ENCODE data around the gene HJURP.

The HJURP gene

GRCh38 chr2:233832869-233833311, 21.4 kb downstream of the HJURP start:
- peak; percentile 45 to 54 for DNase-seq (ENCODE audit: low read depth in 1 of 2, low spot score in 1 of 2)

DNA sequence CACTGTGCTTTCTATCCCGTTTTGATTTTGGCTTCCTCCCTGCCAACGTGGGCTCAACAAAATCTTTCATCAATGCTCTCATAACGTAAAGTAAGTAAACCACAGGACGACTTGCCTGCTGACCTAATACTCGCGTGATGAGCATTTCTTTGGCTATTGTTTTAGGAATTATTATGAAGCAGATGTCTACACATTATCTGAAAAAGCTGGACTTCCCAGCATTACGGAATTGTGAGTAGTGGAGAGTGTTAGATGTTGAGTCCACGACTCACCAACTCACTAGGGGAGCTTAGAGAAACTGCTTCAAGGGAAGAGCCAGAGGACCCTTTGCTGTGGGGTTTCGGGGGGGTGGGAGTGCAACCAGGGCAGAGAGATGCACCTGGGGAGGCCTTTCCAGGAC, 21.9 kb downstream of the HJURP start:
- no peak for TF ChIP-seq JUND (IDR thresholded peaks at IDR 0.05; ENCODE audit: low read depth)
- in situ Hi-C loops (cut with HindIII; ENCODE audit: low pct_unique_long_range_greater_than_20kb, low sequenced_read_pairs): no loop called here
- DNase-seq (ENCODE audit: low read depth in 1 of 2, low spot score in 1 of 2): no peak

More at GRCh38 chr2:233832869-233833311, 21.4 kb downstream of the HJURP start:
- no peak for TF ChIP-seq JUND (IDR thresholded peaks at IDR 0.05; ENCODE audit: low read depth)
- in situ Hi-C loops (cut with HindIII; ENCODE audit: low pct_unique_long_range_greater_than_20kb, low sequenced_read_pairs): no loop called here

DNA sequence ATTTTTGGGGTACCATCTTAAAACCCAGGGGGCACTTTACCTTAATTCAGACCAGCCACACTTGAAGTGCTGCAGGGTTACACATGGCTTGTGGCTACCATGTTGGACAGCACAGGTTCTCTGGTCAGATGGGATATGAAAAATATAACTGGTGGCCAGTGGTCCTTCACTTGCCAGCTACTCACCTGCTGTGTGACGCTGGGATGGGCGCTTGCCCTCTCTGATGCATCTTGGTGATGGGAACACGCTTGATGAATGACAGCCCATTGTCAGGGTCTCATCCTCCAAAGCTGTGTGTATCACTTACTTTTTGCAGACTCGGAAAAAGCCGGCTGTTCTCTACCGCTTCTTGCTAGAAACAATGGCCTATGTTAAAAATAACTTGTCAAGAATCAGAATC, 22.5 kb downstream of the HJURP start:
- in situ Hi-C loops (cut with HindIII; ENCODE audit: low pct_unique_long_range_greater_than_20kb, low sequenced_read_pairs): no loop called here
- no peak for TF ChIP-seq JUND (IDR thresholded peaks at IDR 0.05; ENCODE audit: low read depth)
- DNase-seq (ENCODE audit: low read depth in 1 of 2, low spot score in 1 of 2): no peak

DNA sequence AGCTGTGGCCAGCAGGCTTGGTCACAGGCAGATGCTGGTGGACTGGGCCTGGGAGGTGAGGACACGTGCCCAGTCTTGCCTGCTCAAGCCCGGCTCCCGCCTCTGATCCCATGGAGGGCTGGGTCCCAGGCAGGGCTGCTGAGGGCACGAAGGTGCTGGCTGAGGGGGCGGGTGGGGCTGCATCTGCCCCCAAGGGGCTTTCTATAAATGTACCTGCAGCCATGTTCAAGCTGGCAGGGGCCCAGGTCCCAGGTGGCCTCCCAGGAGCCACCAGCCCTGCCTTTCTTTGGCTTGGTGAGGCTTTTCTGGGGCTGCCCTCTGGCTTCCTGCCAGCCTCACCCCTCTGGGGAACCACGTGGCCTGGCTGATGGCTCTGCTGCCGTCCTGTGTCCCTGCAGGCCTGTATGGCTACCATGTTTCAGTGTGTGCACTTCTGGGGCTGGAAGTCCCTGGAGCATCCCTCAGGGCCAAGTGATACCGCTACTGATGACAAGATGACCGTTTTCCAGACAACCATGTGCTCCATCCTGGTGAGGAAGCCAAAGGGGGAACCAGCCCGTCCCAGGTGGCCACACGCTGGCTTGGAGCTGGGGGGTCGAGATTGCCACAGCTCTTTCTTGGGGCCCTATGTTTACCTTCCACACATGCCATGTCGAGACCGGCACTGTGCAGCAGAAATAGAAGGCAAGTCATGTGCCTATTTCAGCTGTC, 23.2 kb downstream of the HJURP start:
- TF ChIP-seq JUND (IDR thresholded peaks at IDR 0.05; ENCODE audit: low read depth): no peak
- in situ Hi-C loops (cut with HindIII; ENCODE audit: low pct_unique_long_range_greater_than_20kb, low sequenced_read_pairs): no loop called here
- no peak for DNase-seq (ENCODE audit: low read depth in 1 of 2, low spot score in 1 of 2)

DNA sequence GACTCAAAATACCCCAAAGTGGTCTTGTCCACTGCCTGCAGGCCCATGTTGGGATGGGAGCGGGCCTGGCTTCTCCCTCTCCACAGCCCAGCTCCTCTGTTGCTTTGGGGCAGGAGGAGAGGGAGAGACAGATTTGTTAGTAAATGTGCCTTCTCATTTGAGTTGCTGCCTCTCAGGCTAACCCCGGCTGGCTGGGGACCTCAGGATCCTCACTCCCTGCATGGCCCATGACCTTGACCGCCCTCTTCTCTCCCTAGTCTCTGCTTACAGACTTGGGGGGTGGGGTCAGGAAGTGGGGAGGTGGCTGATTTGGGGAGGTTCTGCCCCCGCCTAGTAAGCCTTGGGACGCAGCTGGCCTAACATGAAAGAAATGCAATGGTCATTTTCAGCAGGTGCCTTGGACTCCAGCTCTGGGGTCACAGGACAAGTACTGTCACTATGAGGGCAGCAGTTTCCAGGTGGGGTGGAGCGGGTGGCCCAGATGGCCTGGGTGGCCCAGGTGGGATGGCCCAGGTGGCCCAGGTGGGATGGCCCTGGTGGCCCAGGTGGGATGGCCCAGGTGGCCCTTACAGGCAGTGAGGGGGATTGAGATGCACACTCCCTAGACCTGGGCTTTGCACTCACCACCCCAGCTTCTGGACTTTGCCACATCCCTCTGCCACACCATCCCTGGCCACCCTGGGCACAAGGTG, 24.1 kb downstream of the HJURP start:
- TF ChIP-seq JUND (IDR thresholded peaks at IDR 0.05; ENCODE audit: low read depth): no peak
- no peak for DNase-seq (ENCODE audit: low read depth in 1 of 2, low spot score in 1 of 2)
- in situ Hi-C loops (cut with HindIII; ENCODE audit: low pct_unique_long_range_greater_than_20kb, low sequenced_read_pairs): no loop called here

DNA sequence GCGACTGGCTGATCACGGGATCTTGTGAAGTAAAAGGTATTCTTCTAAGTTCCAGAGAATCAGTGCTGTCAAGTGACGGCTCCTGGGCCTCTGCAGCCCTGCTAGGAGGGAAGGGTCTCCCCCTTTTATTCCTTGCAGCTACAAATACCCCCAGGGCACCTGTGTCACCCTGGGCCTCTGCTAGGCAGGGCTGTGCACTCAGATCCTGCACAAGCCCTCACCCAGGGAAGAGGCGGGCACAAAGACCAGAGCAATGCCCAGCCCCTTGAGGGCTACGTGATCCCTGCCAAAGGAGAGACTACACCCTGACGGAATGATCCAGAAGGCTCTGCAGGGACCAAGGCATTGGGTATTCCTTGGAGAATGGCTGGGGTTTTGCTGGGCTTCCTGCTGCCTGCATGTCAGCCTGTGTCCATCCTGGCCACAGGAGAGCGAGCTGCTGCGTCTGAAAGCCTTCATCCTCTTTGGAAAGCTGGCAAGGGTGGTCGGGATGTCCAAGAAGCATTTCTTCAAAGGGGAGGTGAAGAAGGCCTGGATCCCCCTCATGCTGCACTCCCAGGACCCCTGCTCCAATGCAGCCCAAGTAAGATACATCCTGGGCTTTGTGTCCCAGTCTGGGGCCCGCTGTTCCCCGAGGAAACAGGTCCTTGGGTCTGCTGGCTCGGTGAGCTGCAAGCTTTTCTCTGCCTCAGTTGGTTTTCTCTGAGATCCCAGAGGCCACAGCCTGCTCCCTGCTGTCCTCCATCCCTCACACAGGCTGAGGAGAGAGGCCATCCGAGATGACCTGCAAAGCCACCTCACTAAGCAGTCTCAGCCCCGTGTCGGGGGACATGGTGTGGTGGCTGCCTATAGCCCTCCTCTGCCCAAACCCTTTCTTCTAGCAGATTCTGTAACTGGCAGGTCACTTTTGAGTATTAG, 24.9 kb downstream of the HJURP start:
- TF ChIP-seq JUND (IDR thresholded peaks at IDR 0.05; ENCODE audit: low read depth): no peak
- no peak for DNase-seq (ENCODE audit: low read depth in 1 of 2, low spot score in 1 of 2)
- in situ Hi-C loops (cut with HindIII; ENCODE audit: low pct_unique_long_range_greater_than_20kb, low sequenced_read_pairs): no loop called here

GRCh38 chr2:233828546-233829192, 25.7 kb downstream of the HJURP start:
- TF ChIP-seq JUND (IDR thresholded peaks at IDR 0.05; ENCODE audit: low read depth): no peak
- DNase-seq (ENCODE audit: low read depth in 1 of 2, low spot score in 1 of 2): no peak

DNA sequence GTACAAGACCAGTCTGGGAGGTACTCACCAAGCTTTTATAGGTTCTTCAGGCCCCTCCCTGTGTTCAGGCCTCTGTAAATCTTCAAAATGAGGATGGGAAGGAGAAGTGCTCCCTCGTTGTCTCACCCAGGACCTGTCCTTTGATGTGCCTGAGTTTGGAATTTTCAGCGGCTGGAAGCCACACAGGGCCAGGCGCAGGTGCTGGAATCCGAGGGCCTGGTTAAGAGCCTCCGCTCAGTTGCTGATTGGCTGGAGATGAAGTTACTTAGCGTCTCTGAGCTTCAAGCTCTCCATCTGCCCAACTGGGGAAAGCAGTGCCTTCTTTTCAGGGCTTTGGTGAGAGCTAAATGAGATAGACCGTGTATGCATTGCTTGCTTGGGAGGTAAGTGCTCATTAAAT, 30.0 kb downstream of the HJURP start:
- DNase-seq (ENCODE audit: low read depth in 1 of 2, low spot score in 1 of 2): no peak
- in situ Hi-C loops (cut with HindIII; ENCODE audit: low pct_unique_long_range_greater_than_20kb, low sequenced_read_pairs): no loop called here
- TF ChIP-seq JUND (IDR thresholded peaks at IDR 0.05; ENCODE audit: low read depth): no peak

More at GRCh38 chr2:233828546-233829192, 25.7 kb downstream of the HJURP start:
- in situ Hi-C loops (cut with HindIII; ENCODE audit: low pct_unique_long_range_greater_than_20kb, low sequenced_read_pairs): no loop called here

GRCh38 chr2:233823731-233824121, 30.6 kb downstream of the HJURP start:
- no peak for DNase-seq (ENCODE audit: low read depth in 1 of 2, low spot score in 1 of 2)
- no peak for TF ChIP-seq JUND (IDR thresholded peaks at IDR 0.05; ENCODE audit: low read depth)
- in situ Hi-C loops (cut with HindIII; ENCODE audit: low pct_unique_long_range_greater_than_20kb, low sequenced_read_pairs): no loop called here

DNA sequence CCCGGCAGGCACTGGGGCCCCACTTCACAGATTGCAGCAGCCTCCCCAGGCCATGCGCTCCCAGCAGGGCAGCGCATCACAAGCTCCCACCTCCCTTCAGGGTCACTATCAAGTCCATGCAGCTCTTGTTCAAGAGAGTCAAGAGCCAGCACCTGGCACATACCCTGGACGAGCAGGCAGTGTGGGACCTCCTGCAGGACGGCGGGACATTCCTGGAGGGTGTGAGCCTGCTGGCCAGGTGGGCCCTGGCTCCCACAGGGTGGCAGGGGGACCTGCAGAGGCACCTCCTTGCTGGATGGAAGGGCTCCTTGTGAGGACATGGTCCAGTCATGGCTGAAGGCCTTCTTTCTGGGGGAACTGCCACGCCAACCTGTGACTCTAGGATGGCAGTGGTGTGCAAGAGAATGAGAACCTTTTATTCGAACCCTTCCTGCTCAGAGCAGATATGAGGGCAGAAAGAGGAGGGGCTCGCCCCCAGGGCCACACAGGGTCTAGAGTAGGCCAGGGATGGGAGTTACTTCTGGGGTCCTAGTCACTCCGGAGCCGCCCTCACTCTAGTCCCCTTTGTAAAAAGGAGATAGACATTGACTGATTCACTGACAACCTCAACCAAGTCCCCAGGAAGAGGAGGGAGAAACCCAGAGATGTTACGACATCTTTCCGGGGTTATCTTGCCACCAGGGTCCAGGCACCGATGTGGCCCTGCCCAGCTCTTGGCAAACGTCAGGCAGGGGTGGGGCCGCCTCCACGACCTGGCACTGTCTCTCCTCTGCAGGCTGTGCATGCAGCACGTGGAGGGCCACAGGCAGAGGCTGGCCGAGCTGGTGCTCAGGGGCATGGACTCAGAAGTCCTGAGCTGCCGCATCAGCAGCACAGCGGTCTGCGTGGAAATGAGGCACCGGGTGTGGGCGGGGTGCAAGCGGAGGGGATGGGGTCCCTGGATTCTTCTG, 31.3 kb downstream of the HJURP start:
- no peak for DNase-seq (ENCODE audit: low read depth in 1 of 2, low spot score in 1 of 2)
- no peak for TF ChIP-seq JUND (IDR thresholded peaks at IDR 0.05; ENCODE audit: low read depth)
- in situ Hi-C loops (cut with HindIII; ENCODE audit: low pct_unique_long_range_greater_than_20kb, low sequenced_read_pairs): no loop called here

DNA sequence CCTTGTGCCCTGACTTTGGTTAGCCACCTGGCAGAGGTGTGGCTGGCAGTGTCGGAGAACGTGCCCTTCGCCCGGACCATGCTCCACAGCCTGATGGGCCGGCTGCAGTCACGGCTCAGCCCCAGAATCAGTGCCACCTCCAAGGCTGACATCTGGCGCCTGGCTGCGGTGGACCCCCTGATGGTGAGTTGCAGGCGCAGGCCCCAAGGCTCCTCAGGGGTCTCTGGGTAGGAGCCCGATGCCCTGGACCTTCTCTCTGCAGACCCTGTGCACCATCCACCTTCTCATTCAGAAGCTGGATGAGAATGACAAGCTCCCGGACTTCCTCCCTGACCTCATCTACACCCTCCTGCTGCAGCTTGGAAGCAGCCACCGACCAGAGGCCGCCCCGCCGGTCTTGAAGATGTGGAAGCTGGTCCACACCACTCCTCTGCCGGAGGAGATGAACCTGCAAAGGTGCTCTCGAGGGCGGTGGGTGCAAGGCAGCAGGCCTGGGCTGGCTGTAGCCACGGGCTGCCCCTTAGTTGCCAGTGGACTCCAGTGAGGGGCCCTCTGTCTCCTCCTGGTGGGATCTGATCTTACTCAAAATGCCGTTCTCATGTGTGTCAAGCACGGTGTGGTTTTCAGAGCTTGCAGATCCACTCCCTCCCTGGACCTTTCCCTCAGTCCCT, 32.1 kb downstream of the HJURP start:
- TF ChIP-seq JUND (IDR thresholded peaks at IDR 0.05; ENCODE audit: low read depth): no peak
- no peak for DNase-seq (ENCODE audit: low read depth in 1 of 2, low spot score in 1 of 2)
- in situ Hi-C loops (cut with HindIII; ENCODE audit: low pct_unique_long_range_greater_than_20kb, low sequenced_read_pairs): no loop called here

Data from T47D (cell line).